ENCODE measurements around the gene DECR2.
"Not testable (repeated sequence)": the region's sequence is repeated elsewhere in the genome, so short reads cannot be mapped to it uniquely, and the experiment has no call there.

DECR2 gene

GRCh38 chr16:405548-406506, 4.1 kb downstream of the DECR2 start:
- DNase-seq = no peak

- DNase-seq = no peak
Observed at GRCh38 chr16:407253-407652, 5.6 kb downstream of the DECR2 start.

GRCh38 chr16:410516-411178, 9.0 kb downstream of the DECR2 start:
- no peak for DNase-seq

- no peak for DNase-seq
Observed at GRCh38 chr16:411576-412265, 10.0 kb downstream of the DECR2 start.

- DNase-seq = no peak
Observed at GRCh38 chr16:414395-415169, 12.9 kb downstream of the DECR2 start.

- DNase-seq = not testable (repeated sequence)
Observed at GRCh38 chr16:415170-415498, 13.4 kb downstream of the DECR2 start.

GRCh38 chr16:422179-422578, 20.5 kb downstream of the DECR2 start:
- DNase-seq = not testable (repeated sequence)

GRCh38 chr16:424033-424622, 22.4 kb downstream of the DECR2 start:
- peak; percentile 98 for DNase-seq

GRCh38 chr16:424623-425081, 23.0 kb downstream of the DECR2 start:
- DNase-seq = peak; percentile 42

GRCh38 chr16:425082-425718, 23.5 kb downstream of the DECR2 start, which contains the start of gene RAB11FIP3:
RAB11FIP3 (plus strand) TSS chr16:425649; CDS start chr16:426007, 358 bp downstream.
- peak; percentile 76 for DNase-seq

- DNase-seq = no peak
Observed at GRCh38 chr16:425740-426114, 24.0 kb downstream of the DECR2 start.

- DNase-seq = peak; percentile 2
Observed at GRCh38 chr16:426115-426905, 24.6 kb downstream of the DECR2 start.

- DNase-seq = no peak
Observed at GRCh38 chr16:426906-427249, 25.2 kb downstream of the DECR2 start.

GRCh38 chr16:427250-427649, 25.6 kb downstream of the DECR2 start:
- DNase-seq = no peak

GRCh38 chr16:430904-431303, 29.2 kb downstream of the DECR2 start:
- no peak for DNase-seq

- no peak for DNase-seq
Observed at GRCh38 chr16:440627-441026, 38.9 kb downstream of the DECR2 start.

- no peak for DNase-seq
Observed at GRCh38 chr16:441447-441846, 39.8 kb downstream of the DECR2 start.

- no peak for DNase-seq
Observed at GRCh38 chr16:442976-443375, 41.3 kb downstream of the DECR2 start.

- no peak for DNase-seq
Observed at GRCh38 chr16:444027-444426, 42.3 kb downstream of the DECR2 start.

- no peak for DNase-seq
Observed at GRCh38 chr16:445566-445965, 43.9 kb downstream of the DECR2 start.

GRCh38 chr16:450385-450784, 48.7 kb downstream of the DECR2 start:
- DNase-seq = no peak

Data from HCEC 1CT (cell line).